Urinary bladder (tissue), 4 donors: ENCODE results near the gene PIK3IP1. TPM values are rescaled to one million over a fixed set of nuclear protein-coding genes. Genes with fewer than 3 reads are reported as not detected.
"Not testable (repeated sequence)": the region's sequence is repeated elsewhere in the genome, so short reads cannot be mapped to it uniquely, and the experiment has no call there.

ENCODE experiments used
- DNase-seq: peaks from one replicate; pipeline ENCODE4 v3.0.0-alpha.2; 2015; ENCODE audit errors: extremely low spot score
- H3K27ac ChIP-seq: one replicate; pipeline ENCODE4 v1.5.1; 2013; ENCODE audit warnings: low read depth, mild to moderate bottlenecking, moderate library complexity
- H3K36me3 ChIP-seq: one replicate; pipeline ENCODE4 v1.6.1; 2013; ENCODE audit warnings: mild to moderate bottlenecking, moderate library complexity; ENCODE audit not compliant: insufficient read depth
- H3K4me1 ChIP-seq: one replicate; pipeline ENCODE4 v1.6.1; 2013; ENCODE audit warnings: mild to moderate bottlenecking, moderate library complexity; ENCODE audit not compliant: insufficient read depth
- H3K4me3 ChIP-seq: one replicate; pipeline ENCODE4 v1.5.1; 2013; ENCODE audit warnings: low read depth, low read length
- WGBS: extraction: QIAGEN DNeasy Blood & Tissue Kit; methylation state at CpG from one replicate; pipeline ENCODE4 v1.1.7; 2013; 5-methylcytosine and 5-hydroxymethylcytosine counted together
- polyA plus RNA-seq: library from polyadenylated mRNA; stranded (reverse); fragments of 200-250 nt; gene quantifications from one replicate; pipeline ENCODE4 v1.2.3, GENCODE V29; 2013
- small RNA-seq: library from RNA; depleted of rRNA; stranded (forward); fragments of <200 nt; gene quantifications from one replicate; pipeline ENCODE3, GENCODE V24; 2014
- total RNA-seq: library from RNA; depleted of rRNA; stranded (reverse); fragments of >200 nt; gene quantifications from one replicate; pipeline ENCODE4 v1.2.3, GENCODE V29; 2014
- donor health status: healthy with polysubstance abuse.
- donor health status: healthy.

Gene PIK3IP1
- total and polyA plus RNA-seq, 2 donors: 19.5 to 29.2 TPM

- peaks cover 1% of the 10 kb centered on the region for H3K36me3 ChIP-seq
- no peak for DNase-seq
- 45% methylated on average over 9 of the region's 9 CpGs for WGBS
- no peak overlapping the region for H3K4me3 ChIP-seq
- H3K27ac ChIP-seq: no peak overlapping the region
- peaks cover 2% of the 10 kb centered on the region for H3K4me1 ChIP-seq
These were observed 48.0 kb downstream of the PIK3IP1 start for GRCh38 chr22:31244046-31244942.

DNA sequence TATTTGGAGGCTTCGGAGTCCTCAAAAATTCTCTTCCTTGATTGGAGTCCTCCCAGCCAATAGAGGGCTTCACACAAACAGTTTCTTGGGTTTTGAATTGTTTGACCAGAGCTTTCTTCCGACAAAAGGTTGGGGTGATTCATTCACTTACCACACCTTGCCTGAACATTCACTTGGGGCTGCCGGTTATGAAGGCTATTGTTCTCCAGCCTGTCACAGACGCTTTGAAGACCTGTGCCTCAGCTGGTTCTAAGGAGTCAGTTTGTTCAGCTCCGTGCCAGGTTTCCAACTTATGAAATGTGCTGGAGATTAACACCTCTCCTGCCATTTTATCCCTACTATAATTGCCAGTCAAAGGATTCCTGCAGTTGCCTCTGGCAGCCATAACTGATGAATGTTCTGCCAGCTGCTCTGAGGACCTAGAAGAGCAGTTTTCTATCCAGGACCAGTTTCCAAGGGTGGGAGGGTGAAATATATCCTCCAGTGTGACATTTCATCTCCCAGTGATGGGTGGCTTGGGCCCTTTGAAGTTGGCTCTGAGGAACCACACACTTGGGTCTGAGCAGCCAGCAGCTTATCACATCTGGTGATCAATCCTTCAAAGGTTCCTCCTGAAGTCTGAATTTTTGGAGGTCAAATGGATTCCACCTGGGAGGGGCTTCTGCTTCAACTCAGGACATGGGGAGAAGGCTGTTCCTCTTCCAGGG, 48.8 kb downstream of the PIK3IP1 start:
- no peak for DNase-seq
- 75% methylated on average over 5 of the region's 5 CpGs for WGBS
- peaks cover 2% of the 10 kb centered on the region for H3K4me1 ChIP-seq
- no peak overlapping the region for H3K27ac ChIP-seq
- no peak overlapping the region for H3K4me3 ChIP-seq
- peaks cover 2% of the 10 kb centered on the region for H3K36me3 ChIP-seq

DNA sequence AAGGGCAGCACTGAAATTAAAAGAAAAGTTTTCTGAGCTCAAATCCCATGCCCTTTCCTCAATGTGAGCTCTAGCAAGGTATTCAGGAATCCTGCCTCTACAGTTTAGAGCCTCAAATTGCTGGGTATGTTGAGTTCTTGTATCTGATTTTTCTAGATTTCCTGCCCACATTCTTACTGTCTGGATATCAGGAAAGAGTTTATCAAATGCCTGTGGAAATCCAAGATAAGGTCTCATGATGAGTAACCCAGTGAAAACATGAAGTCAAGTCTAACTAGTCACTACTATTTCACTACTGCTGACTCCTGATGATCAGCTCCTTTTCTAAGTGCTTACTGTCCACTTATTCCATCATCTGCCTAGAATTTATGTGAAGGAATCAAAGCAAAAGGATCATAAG, 50.4 kb downstream of the PIK3IP1 start:
- no peak overlapping the region for H3K4me3 ChIP-seq
- H3K27ac ChIP-seq: no peak overlapping the region
- DNase-seq: no peak
- peaks cover 2% of the 10 kb centered on the region for H3K36me3 ChIP-seq
- H3K4me1 ChIP-seq: peaks cover 2% of the 10 kb centered on the region

DNA sequence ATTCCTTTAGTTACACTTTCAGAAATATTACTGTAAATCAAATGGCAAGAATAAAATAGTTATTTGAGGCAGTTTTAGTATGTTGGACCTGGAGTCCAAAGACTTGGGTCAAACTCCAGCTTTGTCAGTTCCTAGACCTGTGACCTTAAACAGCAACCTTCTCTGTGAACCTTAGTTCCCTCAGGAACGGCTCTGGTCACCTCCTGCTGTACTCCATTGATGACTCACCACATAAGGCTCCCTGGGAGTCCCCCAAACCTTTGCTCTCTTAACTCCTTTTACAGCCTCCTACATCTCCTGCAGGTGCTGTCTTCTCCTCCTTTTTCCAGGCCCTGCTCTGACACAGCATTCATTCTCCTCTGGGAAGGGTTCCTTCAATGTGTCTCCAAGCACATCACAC, 51.1 kb downstream of the PIK3IP1 start:
- Histone ChIP-seq H3K4me3 (no peak overlapping the region), H3K4me1 (peaks cover 2% of the 10 kb centered on the region), H3K27ac (no peak overlapping the region), H3K36me3 (peaks cover 2% of the 10 kb centered on the region)
- no peak for DNase-seq
- WGBS: 54% methylated on average over 1 of the region's 1 CpG

DNA sequence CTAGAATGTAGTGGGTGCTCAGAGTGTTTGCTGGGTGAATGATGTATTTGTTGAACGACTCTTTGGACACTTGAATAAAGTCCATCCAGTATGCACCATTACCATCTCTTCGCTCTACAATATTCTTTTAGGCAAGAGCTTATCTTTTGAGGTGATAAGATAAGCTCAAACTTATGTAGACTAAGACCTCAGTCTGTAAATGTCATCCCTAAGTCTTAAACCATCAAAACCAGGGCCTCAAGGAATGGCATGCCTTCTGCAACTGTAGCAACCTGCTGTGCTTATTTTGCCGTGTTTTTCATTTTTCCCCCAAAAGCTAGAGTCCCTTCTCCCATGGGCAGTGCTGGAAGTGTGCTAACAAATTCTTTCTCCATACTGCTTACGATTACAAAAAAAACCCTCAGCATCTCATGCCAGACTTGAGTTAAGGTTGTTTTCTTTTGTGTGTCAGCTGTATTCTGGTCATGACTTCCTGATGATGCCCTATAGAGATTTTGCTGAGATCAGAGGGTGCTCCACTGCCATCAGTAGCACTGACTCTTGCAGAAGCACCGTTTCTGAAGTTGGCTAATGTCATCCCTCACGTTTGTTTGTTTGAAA, 52.4 kb downstream of the PIK3IP1 start:
- no peak overlapping the region for H3K27ac ChIP-seq
- WGBS: 35% methylated on average over 6 of the region's 6 CpGs
- no peak for DNase-seq
- H3K4me1 ChIP-seq: peaks cover 2% of the 10 kb centered on the region
- H3K4me3 ChIP-seq: no peak overlapping the region
- peaks cover 2% of the 10 kb centered on the region for H3K36me3 ChIP-seq

DNA sequence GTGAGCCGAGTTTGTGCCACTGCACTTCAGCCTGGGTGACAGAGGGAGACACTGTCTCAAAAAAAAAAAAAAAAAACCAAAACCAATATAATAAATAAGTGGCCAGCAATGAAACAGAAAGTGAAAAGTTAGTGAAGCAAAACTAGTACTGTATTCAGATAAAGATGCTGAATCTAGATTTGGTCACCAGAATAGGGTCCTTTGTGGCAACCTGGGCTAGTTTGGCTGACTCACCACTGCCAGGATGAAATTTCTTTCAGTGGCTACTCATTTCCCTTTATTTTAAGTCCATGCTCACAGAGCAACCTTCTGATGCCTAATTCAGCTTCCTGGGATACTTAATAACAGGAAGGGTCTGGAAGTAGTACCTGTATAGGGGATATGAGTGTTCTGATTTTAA, 54.2 kb downstream of the PIK3IP1 start:
- H3K27ac ChIP-seq: no peak overlapping the region
- DNase-seq: no peak
- no peak overlapping the region for H3K4me3 ChIP-seq
- H3K4me1 ChIP-seq: peaks cover 2% of the 10 kb centered on the region
- WGBS: 97% methylated on average over 1 of the region's 1 CpG
- H3K36me3 ChIP-seq: peaks cover 2% of the 10 kb centered on the region

GRCh38 chr22:31236044-31236443, 56.2 kb downstream of the PIK3IP1 start:
- H3K27ac ChIP-seq, H3K36me3 ChIP-seq, H3K4me1 ChIP-seq, H3K4me3 ChIP-seq, DNase-seq: not testable (repeated sequence)
- WGBS: 97% methylated on average over 4 of the region's 4 CpGs

- 79% methylated on average over 3 of the region's 3 CpGs for WGBS
- no peak for DNase-seq
- no peak overlapping the region for H3K27ac ChIP-seq
- H3K4me1 ChIP-seq: no peaks in the 10 kb centered on the region
- no peak overlapping the region for H3K4me3 ChIP-seq
- peaks cover 2% of the 10 kb centered on the region for H3K36me3 ChIP-seq
These were observed 57.2 kb downstream of the PIK3IP1 start for GRCh38 chr22:31235081-31235480.

DNA sequence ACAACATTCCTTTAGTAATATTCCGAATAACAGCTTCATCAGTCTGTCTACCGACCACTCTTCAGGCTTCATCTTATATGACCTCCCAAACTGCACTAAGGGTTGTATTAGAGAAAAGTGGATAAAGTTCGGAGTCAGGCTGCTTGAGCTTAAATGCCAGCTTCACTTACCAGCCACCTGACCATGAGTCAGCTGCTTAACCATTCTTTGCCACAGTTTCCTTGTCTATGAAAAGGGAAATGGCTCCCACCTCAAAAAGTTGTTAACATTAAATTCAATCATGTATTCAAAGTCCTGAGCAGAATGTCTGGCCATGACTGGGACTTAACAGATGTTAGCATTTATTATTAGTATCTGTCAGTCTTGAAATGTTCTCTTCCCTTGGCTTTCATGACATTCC, 59.3 kb downstream of the PIK3IP1 start:
- no peak overlapping the region for H3K27ac ChIP-seq
- no peak overlapping the region for H3K4me3 ChIP-seq
- H3K4me1 ChIP-seq: no peaks in the 10 kb centered on the region
- WGBS: 84% methylated on average over 3 of the region's 3 CpGs
- no peaks in the 10 kb centered on the region for H3K36me3 ChIP-seq
- no peak for DNase-seq

Small RNAs within 50 kb of the gene (small RNA-seq; reads per million reads assigned to genes)
- gene RNA5SP496: not detected

Other genes with a start within 250 kb of the PIK3IP1 start
- gene SMTN, start 211.2 kb downstream of the PIK3IP1 start, total RNA-seq: 149 TPM
- 1,750 TPM for gene SMTN, start 211.2 kb downstream of the PIK3IP1 start, polyA plus RNA-seq
- gene SELENOM, start 184.9 kb downstream of the PIK3IP1 start, total RNA-seq: 113 TPM
- 1,134 TPM for gene SELENOM, start 184.9 kb downstream of the PIK3IP1 start, polyA plus RNA-seq
- gene INPP5J, start 169.5 kb downstream of the PIK3IP1 start, total RNA-seq: 0.32 TPM
- 1.5 TPM for gene INPP5J, start 169.5 kb downstream of the PIK3IP1 start, polyA plus RNA-seq
- not detected for gene PLA2G3, start 152.0 kb downstream of the PIK3IP1 start, total RNA-seq
- gene PLA2G3, start 152.0 kb downstream of the PIK3IP1 start, polyA plus RNA-seq: not detected
- 23.3 TPM for gene RNF185, start 132.3 kb downstream of the PIK3IP1 start, total RNA-seq
- 31.1 TPM for gene RNF185, start 132.3 kb downstream of the PIK3IP1 start, polyA plus RNA-seq
- 31.5 TPM for gene LIMK2, start 80.2 kb downstream of the PIK3IP1 start, total RNA-seq
- gene LIMK2, start 80.2 kb downstream of the PIK3IP1 start, polyA plus RNA-seq: 16.3 TPM
- 17.6 TPM for gene PATZ1, start 53.9 kb upstream of the PIK3IP1 start, total RNA-seq
- gene PATZ1, start 53.9 kb upstream of the PIK3IP1 start, polyA plus RNA-seq: 25.6 TPM
- 45.0 TPM for gene DRG1, start 107.1 kb upstream of the PIK3IP1 start, total RNA-seq
- 44.1 TPM for gene DRG1, start 107.1 kb upstream of the PIK3IP1 start, polyA plus RNA-seq
- gene EIF4ENIF1, start 197.4 kb upstream of the PIK3IP1 start, total RNA-seq: 11.1 TPM
- gene EIF4ENIF1, start 197.4 kb upstream of the PIK3IP1 start, polyA plus RNA-seq: 25.3 TPM
- gene SFI1, start 204.0 kb upstream of the PIK3IP1 start, total RNA-seq: 22.7 TPM
- 14.6 TPM for gene SFI1, start 204.0 kb upstream of the PIK3IP1 start, polyA plus RNA-seq